ENCODE results near the gene RHBDF1. TPM values are rescaled to one million over a fixed set of nuclear protein-coding genes. Genes with fewer than 3 reads are reported as not detected.

The RHBDF1 gene
- polyA plus RNA-seq, 2 of the 4 experiments (the other 2 are of a cell fraction), result 13.5 to 19.2 TPM

DNA sequence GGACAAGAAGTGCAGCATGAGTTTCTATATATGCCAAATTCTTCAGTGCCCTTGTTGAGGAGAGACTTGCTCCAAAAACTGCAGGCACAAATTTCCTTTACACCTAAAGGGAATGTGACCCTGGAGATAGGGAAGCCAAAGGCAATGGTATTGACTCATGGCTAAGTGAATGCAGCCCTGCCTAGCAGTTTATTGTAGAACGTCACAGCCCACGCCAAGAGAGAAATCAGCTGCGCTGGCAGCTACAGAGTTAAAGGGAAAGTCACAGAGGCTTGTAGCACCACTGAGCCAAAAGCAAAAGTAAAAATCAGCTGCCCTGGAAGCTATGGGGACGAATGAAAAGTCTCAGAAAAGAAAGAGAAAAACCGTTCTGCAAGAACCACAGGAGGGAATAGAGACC is 29.1 kb downstream of the RHBDF1 start:
- CTCF ChIA-PET, result interaction anchor here (1.9 to 3.0 kb wide), 2 partner anchors 53 to 318 kb away, joined by 4 to 16 read pairs; no protein-coding TSS in a partner anchor
- POLR2A ChIA-PET, result no interaction called here
- Histone ChIP-seq H3K4me1 (peaks cover 16% of the 10 kb centered on the region; the same call in 2 of the 3 replicates), H3K4me2 (no peak overlapping the region), H3K4me3 (no peak overlapping the region), H3K9me3 (no peaks in the 10 kb centered on the region), H3K27ac (no peak overlapping the region)
- ATAC-seq (no peak), FAIRE-seq (no peak), DNase-seq (ENCODE audit: low read depth in 1 of 2, low spot score in 1 of 2) (no peak)
- 78% methylated on average over 5 of the region's 5 CpGs for WGBS (ENCODE audit: missing lambda C conversion rate)
- no peak for TF ChIP-seq HOXA7 (CRISPR knock-in tag; IDR thresholded peaks at IDR 0.05)
- TF ChIP-seq SREBF2 (IDR thresholded peaks at IDR 0.05), result no peak
- TF ChIP-seq POLR2A (IDR thresholded peaks at IDR 0.05; ENCODE audit: low read length), result no peak
- no peak for TF ChIP-seq SMC3 (IDR thresholded peaks at IDR 0.05)
- no peak for TF ChIP-seq RFX5 (IDR thresholded peaks at IDR 0.05)
- TF ChIP-seq NFE2L2 (conservative IDR thresholded peaks at IDR 0.05; ENCODE audit: low read length), result no peak
- TF ChIP-seq E2F6 (IDR thresholded peaks at IDR 0.05; ENCODE audit: borderline replicate concordance, low read depth), result no peak
- no peak for TF ChIP-seq HOXB5 (CRISPR knock-in tag; IDR thresholded peaks at IDR 0.05)
- TF ChIP-seq, protein P1, sequence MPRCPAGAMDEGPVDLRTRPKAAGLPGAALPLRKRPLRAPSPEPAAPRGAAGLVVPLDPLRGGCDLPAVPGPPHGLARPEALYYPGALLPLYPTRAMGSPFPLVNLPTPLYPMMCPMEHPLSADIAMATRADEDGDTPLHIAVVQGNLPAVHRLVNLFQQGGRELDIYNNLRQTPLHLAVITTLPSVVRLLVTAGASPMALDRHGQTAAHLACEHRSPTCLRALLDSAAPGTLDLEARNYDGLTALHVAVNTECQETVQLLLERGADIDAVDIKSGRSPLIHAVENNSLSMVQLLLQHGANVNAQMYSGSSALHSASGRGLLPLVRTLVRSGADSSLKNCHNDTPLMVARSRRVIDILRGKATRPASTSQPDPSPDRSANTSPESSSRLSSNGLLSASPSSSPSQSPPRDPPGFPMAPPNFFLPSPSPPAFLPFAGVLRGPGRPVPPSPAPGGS (IDR thresholded peaks at IDR 0.05), result no peak
- TF ChIP-seq HOXB13 (CRISPR knock-in tag; IDR thresholded peaks at IDR 0.05; ENCODE audit: low read depth), result no peak
- no peak for TF ChIP-seq FOSL2 (IDR thresholded peaks at IDR 0.05)
- TF ChIP-seq FOSL2 (CRISPR knock-in tag; IDR thresholded peaks at IDR 0.05), result no peak
- TF ChIP-seq ZNF302 (CRISPR knock-in tag; IDR thresholded peaks at IDR 0.05), result no peak

GRCh38 chr16:42691-43090 is 29.7 kb downstream of the RHBDF1 start:
- ATAC-seq (no peak), DNase-seq (ENCODE audit: low read depth in 1 of 2, low spot score in 1 of 2) (no peak), FAIRE-seq (no peak)
- ChIA-PET CTCF (interaction anchor here (1.2 to 3.0 kb wide), 3 partner anchors 20 to 319 kb away, joined by 3 to 16 read pairs (median 4); no protein-coding TSS in a partner anchor), POLR2A (no interaction called here)
- H3K4me1 ChIP-seq, result peaks cover 16% of the 10 kb centered on the region; the same call in 2 of the 3 replicates
- WGBS (ENCODE audit: missing lambda C conversion rate), result 89% methylated on average over 4 of the region's 4 CpGs
- no peak overlapping the region for H3K27ac ChIP-seq
- no peaks in the 10 kb centered on the region for H3K9me3 ChIP-seq
- H3K4me2 ChIP-seq, result no peak overlapping the region
- no peak for TF ChIP-seq ZSCAN20 (CRISPR knock-in tag; IDR thresholded peaks at IDR 0.05)
- TF ChIP-seq, protein P2, sequence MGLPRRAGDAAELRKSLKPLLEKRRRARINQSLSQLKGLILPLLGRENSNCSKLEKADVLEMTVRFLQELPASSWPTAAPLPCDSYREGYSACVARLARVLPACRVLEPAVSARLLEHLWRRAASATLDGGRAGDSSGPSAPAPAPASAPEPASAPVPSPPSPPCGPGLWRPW (IDR thresholded peaks at IDR 0.05), result no peak
- TF ChIP-seq BHLHE40 (IDR thresholded peaks at IDR 0.05; ENCODE audit: low read depth, low read length), result no peak
- TF ChIP-seq TFCP2L1 (CRISPR knock-in tag; IDR thresholded peaks at IDR 0.05), result no peak
- TF ChIP-seq PBX3 (IDR thresholded peaks at IDR 0.05), result no peak
- TF ChIP-seq FOSL2 (IDR thresholded peaks at IDR 0.05), result no peak
- no peak for TF ChIP-seq FOSL2 (CRISPR knock-in tag; IDR thresholded peaks at IDR 0.05)
- TF ChIP-seq SREBF2 (IDR thresholded peaks at IDR 0.05), result no peak
- no peak overlapping the region for H3K4me3 ChIP-seq

DNA sequence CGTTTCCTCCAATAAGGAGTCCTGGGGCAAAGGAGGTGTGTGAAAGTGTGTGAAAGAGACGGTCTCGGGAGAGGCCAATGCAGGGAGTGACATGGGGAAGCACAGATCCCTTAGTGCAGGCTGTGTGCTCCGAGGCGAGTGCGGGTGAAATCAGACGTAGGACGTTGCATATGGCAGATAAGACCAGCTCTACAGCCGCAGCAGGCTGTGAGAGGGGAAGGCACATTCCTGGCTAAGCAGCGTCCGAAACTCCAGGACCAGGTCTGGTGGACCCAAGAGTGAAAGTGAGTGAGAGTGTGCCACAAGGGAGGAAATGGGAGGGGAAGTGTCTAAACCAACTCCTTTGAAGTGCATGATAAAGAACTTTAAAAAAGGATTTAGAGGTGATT is 30.4 kb downstream of the RHBDF1 start:
- POLR2A ChIA-PET, result no interaction called here
- H3K9me3 ChIP-seq, result no peaks in the 10 kb centered on the region
- no peak for TF ChIP-seq EP300 (IDR thresholded peaks at IDR 0.05)
- TF ChIP-seq ZNF302 (CRISPR knock-in tag; IDR thresholded peaks at IDR 0.05), result no peak
- no peak for TF ChIP-seq RAD21 (conservative IDR thresholded peaks at IDR 0.05 in 1 of 2, IDR thresholded peaks at IDR 0.05 in 1 of 2)
- no peak for TF ChIP-seq ZFP36 (IDR thresholded peaks at IDR 0.05; ENCODE audit: borderline replicate concordance, partially characterized antibody)
- no peak for ATAC-seq
- H3K4me3 ChIP-seq, result no peak overlapping the region
- no peak overlapping the region for H3K27ac ChIP-seq
- FAIRE-seq, result no peak
- DNase-seq (ENCODE audit: low read depth in 1 of 2, low spot score in 1 of 2), result no peak
- CTCF ChIA-PET, result interaction anchor here (1.2 to 3.0 kb wide), 3 partner anchors 21 to 320 kb away, joined by 3 to 16 read pairs (median 4); no protein-coding TSS in a partner anchor
- WGBS (ENCODE audit: missing lambda C conversion rate), result 93% methylated on average over 11 of the region's 11 CpGs
- H3K4me1 ChIP-seq, result peaks cover 16% of the 10 kb centered on the region; the same call in 2 of the 3 replicates
- H3K4me2 ChIP-seq, result no peak overlapping the region
